GM18909 (cell line): Measurements from ENCODE around the gene ZGRF1.
"Not testable (repeated sequence)": the region's sequence is repeated elsewhere in the genome, so short reads cannot be mapped to it uniquely, and the experiment has no call there.

ENCODE experiments used
- ATAC-seq: cut with Tn5 transposase; IDR thresholded peaks from one replicate; pipeline ENCODE4 v1.9.1; 2021; ENCODE audit warnings: mild to moderate bottlenecking; ENCODE audit not compliant: unreplicated experiment, poor library complexity

The ZGRF1 gene

GRCh38 chr4:112636688-112637551 lies at the start of gene ZGRF1, which contains the start of gene LARP7:
Gene ZGRF1 (minus strand): TSS chr4:112636909. CDS start chr4:112633176, 3,733 bp downstream.
Gene LARP7 (plus strand): TSS chr4:112637143. CDS start chr4:112644670, 7,527 bp downstream.
- peak; percentile 92 for ATAC-seq

GRCh38 chr4:112680996-112681395 lies 44.3 kb upstream of the ZGRF1 start:
- ATAC-seq = no peak

- no peak for ATAC-seq
Observed at GRCh38 chr4:112677519-112678091, 40.9 kb upstream of the ZGRF1 start.

- ATAC-seq = no peak
Observed at GRCh38 chr4:112674376-112674775, 37.7 kb upstream of the ZGRF1 start.

- ATAC-seq = no peak
Observed at GRCh38 chr4:112673686-112674085, 37.0 kb upstream of the ZGRF1 start.

GRCh38 chr4:112673076-112673475 lies 36.4 kb upstream of the ZGRF1 start:
- no peak for ATAC-seq

GRCh38 chr4:112668131-112668530 lies 31.4 kb upstream of the ZGRF1 start:
- no peak for ATAC-seq

- no peak for ATAC-seq
Observed at GRCh38 chr4:112664611-112665010, 27.9 kb upstream of the ZGRF1 start.

GRCh38 chr4:112656115-112656514 lies 19.4 kb upstream of the ZGRF1 start:
- not testable (repeated sequence) for ATAC-seq

GRCh38 chr4:112655270-112655669 lies 18.6 kb upstream of the ZGRF1 start:
- ATAC-seq = no peak

- ATAC-seq = no peak
Observed at GRCh38 chr4:112652216-112652615, 15.5 kb upstream of the ZGRF1 start.

GRCh38 chr4:112651641-112652040 lies 14.9 kb upstream of the ZGRF1 start:
- no peak for ATAC-seq

- no peak for ATAC-seq
Observed at GRCh38 chr4:112650332-112650731, 13.6 kb upstream of the ZGRF1 start.

GRCh38 chr4:112649055-112649408 lies 12.3 kb upstream of the ZGRF1 start:
- ATAC-seq = no peak

- ATAC-seq = no peak
Observed at GRCh38 chr4:112648263-112649054, 11.8 kb upstream of the ZGRF1 start.

- ATAC-seq = no peak
Observed at GRCh38 chr4:112647785-112648184, 11.1 kb upstream of the ZGRF1 start.

GRCh38 chr4:112646632-112647537 lies 10.2 kb upstream of the ZGRF1 start:
- ATAC-seq = no peak

- ATAC-seq = no peak
Observed at GRCh38 chr4:112645541-112646329, 9.0 kb upstream of the ZGRF1 start.
